GM12878 (cell line): ENCODE results near the gene PORCN. TPM values are rescaled to one million over a fixed set of nuclear protein-coding genes. Genes with fewer than 3 reads are reported as not detected.

Experiments used
- ASH2L ChIP-seq: fragments of 300-600, 200-600 bp; sonication (generic); IDR thresholded peaks from 2 replicates; pipeline ENCODE4 v1.6.1; 2017; ENCODE audit warnings: low read depth, mild to moderate bottlenecking, borderline replicate concordance
- ATF2 ChIP-seq: IDR thresholded peaks from 2 replicates; pipeline ENCODE4 v1.6.1; 2012; ENCODE audit warnings: low read length, inconsistent platforms
- CUX1 ChIP-seq: IDR thresholded peaks from 2 replicates; pipeline ENCODE4 v1.6.1; 2012; ENCODE audit warnings: improper control_type of control experiment, low read depth, low read length; ENCODE audit not compliant: insufficient replicate concordance
- JUND ChIP-seq: IDR thresholded peaks from 2 replicates; pipeline ENCODE4 v1.6.1; 2012; ENCODE audit warnings: low read depth, mild to moderate bottlenecking, low read length, improper control_type of control experiment, moderate library complexity
- KAT2A ChIP-seq: conservative IDR thresholded peaks from 2 replicates; pipeline ENCODE4 v1.6.1; 2011; ENCODE audit warnings: low read depth, low read length; ENCODE audit not compliant: control insufficient read depth
- RCOR1 ChIP-seq: conservative IDR thresholded peaks from 2 replicates; pipeline ENCODE4 v1.6.1; 2012; ENCODE audit warnings: low read depth, low read length, improper control_type of control experiment
- SPI1 ChIP-seq: IDR thresholded peaks from 2 replicates; pipeline ENCODE4 v1.6.1; 2011; ENCODE audit warnings: low read depth, mild to moderate bottlenecking, low read length, moderate library complexity, borderline replicate concordance; ENCODE audit not compliant: insufficient read depth
- WRNIP1 ChIP-seq: IDR thresholded peaks from 2 replicates; pipeline ENCODE4 v1.6.1; 2011; ENCODE audit warnings: low read depth, low read length, improper control_type of control experiment, borderline replicate concordance
- ZBTB33 ChIP-seq: fragments of 450-650 bp; IDR thresholded peaks from 2 replicates; pipeline ENCODE4 v1.6.1; 2017; ENCODE audit warnings: mild to moderate bottlenecking
- ZNF217 ChIP-seq: fragments of 450-650 bp; IDR thresholded peaks from 2 replicates; pipeline ENCODE4 v1.6.1; 2017; ENCODE audit warnings: antibody characterized with exemption, mild to moderate bottlenecking
- ZNF384 ChIP-seq: IDR thresholded peaks from 2 replicates; pipeline ENCODE4 v1.6.1; 2012; ENCODE audit warnings: low read depth, mild to moderate bottlenecking, low read length, improper control_type of control experiment, borderline replicate concordance
- polyA plus RNA-seq, 11 experiments: library from polyadenylated mRNA; depleted of rRNA in 4 of 11; unstranded in 6 of 11; stranded (reverse) in 5 of 11; fragments of >200 nt; fragmentation: Nextera tagmentation in 4 of 11; fragmentation: Illumina TruSeq in 1 of 11; extraction: Ambion mirVana in 4 of 11; extraction: Trizol in 1 of 11; gene quantifications; 1 replicate in 1 of 11; 2 replicates in 10 of 11; pipeline versions ENCODE4 v1.2.1 to v1.2.3, GENCODE V29; 2011 to 2016; ENCODE audit warnings: inconsistent platforms in 2 of 11, missing spikeins in 2 of 11, low read depth in 1 of 11
- total RNA-seq, 4 experiments: library from RNA; depleted of rRNA in 3 of 4; stranded (reverse); fragments of >200 nt in 3 of 4; fragmentation: Illumina TruSeq in 1 of 4; extraction: Trizol in 1 of 4; gene quantifications; 2 replicates each; pipeline versions ENCODE4 v1.2.1 to v1.2.3, GENCODE V29; 2013 to 2021
- TF ChIP-seq, protein P1 (sequence below): IDR thresholded peaks from 2 replicates; pipeline ENCODE4 v1.6.1; 2011; ENCODE audit warnings: low read depth, low read length, improper control_type of control experiment, borderline replicate concordance
- TF ChIP-seq, protein P2 (sequence below): fragments of 450-650 bp; IDR thresholded peaks from 2 replicates; pipeline ENCODE4 v1.6.1; 2017; ENCODE audit warnings: mild to moderate bottlenecking, low read depth, inconsistent platforms; ENCODE audit not compliant: poor library complexity, severe bottlenecking
- TF ChIP-seq, protein P3 (sequence below): IDR thresholded peaks from 2 replicates; pipeline ENCODE4 v1.6.1; 2011; ENCODE audit warnings: mild to moderate bottlenecking, low read depth, low read length, moderate library complexity; ENCODE audit not compliant: insufficient replicate concordance

Gene PORCN
- total and polyA plus RNA-seq, 10 of the 15 experiments (the other 5 are each of a cell fraction or from before 2014, with no cell fraction given), result 0.27 to 21.0 (median 14.1) TPM

DNA sequence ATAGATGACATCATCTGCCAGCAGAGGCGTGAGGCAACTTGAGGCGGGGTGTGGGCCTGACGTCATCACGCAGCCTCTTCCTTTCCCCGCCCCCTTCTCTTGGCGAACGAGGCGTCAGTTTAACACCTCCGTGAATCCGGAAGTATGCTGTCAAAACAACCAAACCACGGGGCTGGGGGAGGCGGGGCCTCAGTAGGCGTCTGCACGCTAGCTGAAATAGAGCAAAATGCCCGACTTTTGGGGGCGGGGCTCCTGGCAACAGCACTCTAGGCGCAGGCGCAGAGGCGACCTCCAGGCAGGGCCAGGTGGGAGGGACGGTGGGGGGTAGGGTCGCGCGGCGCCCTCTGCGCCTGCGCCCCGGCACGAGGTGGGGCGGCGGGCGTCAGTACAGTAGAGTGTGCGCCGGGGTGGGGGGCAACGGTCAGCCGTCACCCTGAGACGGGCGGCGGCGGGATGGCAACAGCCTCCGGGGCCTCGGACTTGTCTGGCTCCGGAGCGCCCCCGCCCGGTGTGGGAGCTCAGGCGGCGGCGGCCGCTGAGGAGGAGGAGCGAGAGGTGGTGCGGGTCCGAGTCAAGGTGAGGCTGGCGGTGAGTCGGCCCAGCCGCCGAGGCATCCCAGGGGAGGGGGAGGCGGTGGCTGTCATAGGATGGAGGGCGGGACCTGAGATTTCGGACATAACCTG lies 30.7 kb downstream of the PORCN start, which contains the start of gene TBC1D25 (continued):
- no peak for TF ChIP-seq CUX1
- TF ChIP-seq, protein P1, sequence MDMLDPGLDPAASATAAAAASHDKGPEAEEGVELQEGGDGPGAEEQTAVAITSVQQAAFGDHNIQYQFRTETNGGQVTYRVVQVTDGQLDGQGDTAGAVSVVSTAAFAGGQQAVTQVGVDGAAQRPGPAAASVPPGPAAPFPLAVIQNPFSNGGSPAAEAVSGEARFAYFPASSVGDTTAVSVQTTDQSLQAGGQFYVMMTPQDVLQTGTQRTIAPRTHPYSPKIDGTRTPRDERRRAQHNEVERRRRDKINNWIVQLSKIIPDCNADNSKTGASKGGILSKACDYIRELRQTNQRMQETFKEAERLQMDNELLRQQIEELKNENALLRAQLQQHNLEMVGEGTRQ, result no peak; the same call in 1 of the 2 replicates
- no peak for TF ChIP-seq WRNIP1
- TF ChIP-seq ASH2L, result no peak
- no peak for TF ChIP-seq KAT2A
- no peak for TF ChIP-seq ZNF217
- TF ChIP-seq JUND, result peak; percentile 60; the same call in 1 of the 2 replicates
- TF ChIP-seq ATF2, result peak; percentile 81; the same call in 1 of the 2 replicates
- TF ChIP-seq, protein P2, sequence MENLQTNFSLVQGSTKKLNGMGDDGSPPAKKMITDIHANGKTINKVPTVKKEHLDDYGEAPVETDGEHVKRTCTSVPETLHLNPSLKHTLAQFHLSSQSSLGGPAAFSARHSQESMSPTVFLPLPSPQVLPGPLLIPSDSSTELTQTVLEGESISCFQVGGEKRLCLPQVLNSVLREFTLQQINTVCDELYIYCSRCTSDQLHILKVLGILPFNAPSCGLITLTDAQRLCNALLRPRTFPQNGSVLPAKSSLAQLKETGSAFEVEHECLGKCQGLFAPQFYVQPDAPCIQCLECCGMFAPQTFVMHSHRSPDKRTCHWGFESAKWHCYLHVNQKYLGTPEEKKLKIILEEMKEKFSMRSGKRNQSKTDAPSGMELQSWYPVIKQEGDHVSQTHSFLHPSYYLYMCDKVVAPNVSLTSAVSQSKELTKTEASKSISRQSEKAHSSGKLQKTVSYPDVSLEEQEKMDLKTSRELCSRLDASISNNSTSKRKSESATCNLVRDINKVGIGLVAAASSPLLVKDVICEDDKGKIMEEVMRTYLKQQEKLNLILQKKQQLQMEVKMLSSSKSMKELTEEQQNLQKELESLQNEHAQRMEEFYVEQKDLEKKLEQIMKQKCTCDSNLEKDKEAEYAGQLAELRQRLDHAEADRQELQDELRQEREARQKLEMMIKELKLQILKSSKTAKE, result peak; percentile 35
- TF ChIP-seq RCOR1, result no peak
- TF ChIP-seq, protein P3, sequence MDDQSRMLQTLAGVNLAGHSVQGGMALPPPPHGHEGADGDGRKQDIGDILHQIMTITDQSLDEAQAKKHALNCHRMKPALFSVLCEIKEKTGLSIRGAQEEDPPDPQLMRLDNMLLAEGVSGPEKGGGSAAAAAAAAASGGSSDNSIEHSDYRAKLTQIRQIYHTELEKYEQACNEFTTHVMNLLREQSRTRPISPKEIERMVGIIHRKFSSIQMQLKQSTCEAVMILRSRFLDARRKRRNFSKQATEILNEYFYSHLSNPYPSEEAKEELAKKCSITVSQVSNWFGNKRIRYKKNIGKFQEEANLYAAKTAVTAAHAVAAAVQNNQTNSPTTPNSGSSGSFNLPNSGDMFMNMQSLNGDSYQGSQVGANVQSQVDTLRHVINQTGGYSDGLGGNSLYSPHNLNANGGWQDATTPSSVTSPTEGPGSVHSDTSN, result no peak
- no peak for TF ChIP-seq SPI1
- TF ChIP-seq ZBTB33, result no peak
- no peak for TF ChIP-seq ZNF384
